Progenitor cell of endocrine pancreas (in vitro differentiated cells): ENCODE data around the gene SVBP. TPM values are rescaled to one million over a fixed set of nuclear protein-coding genes. Genes with fewer than 3 reads are reported as not detected.
A peak's percentile ranks its signal among the peaks of the same experiment; 100 is the strongest.

Source experiments
- DNase-seq: peaks from one replicate; pipeline ENCODE4 v3.0.0; 2021; ENCODE audit warnings: low spot score; ENCODE audit not compliant: unreplicated experiment
- H3K27ac Mint-ChIP-seq: 2 replicates; pipeline ENCODE4 v1.8.0; 2021; ENCODE audit warnings: mild to moderate bottlenecking, moderate library complexity, mixed read lengths
- H3K27me3 Mint-ChIP-seq: 2 replicates; pipeline ENCODE4 v1.8.0; 2021; ENCODE audit warnings: mixed read lengths
- H3K36me3 Mint-ChIP-seq: 2 replicates; pipeline ENCODE4 v1.8.0; 2022; ENCODE audit warnings: mixed read lengths; ENCODE audit not compliant: insufficient read depth
- H3K4me1 Mint-ChIP-seq: 2 replicates; pipeline ENCODE4 v1.8.0; 2021; ENCODE audit warnings: low read depth, mixed read lengths
- H3K4me3 Mint-ChIP-seq: 2 replicates; pipeline ENCODE4 v1.8.0; 2021; ENCODE audit warnings: low read depth, mild to moderate bottlenecking, moderate library complexity, mixed read lengths
- H3K9me3 Mint-ChIP-seq: 2 replicates; pipeline ENCODE4 v1.8.0; 2021; ENCODE audit warnings: low read depth, mixed read lengths
- CTCF ChIP-seq: fragments of 200-600 bp; sonication (generic); IDR thresholded peaks from one replicate; pipeline ENCODE4 v1.5.0; 2021; ENCODE audit warnings: antibody characterized with exemption, mild to moderate bottlenecking; ENCODE audit not compliant: unreplicated experiment
- total RNA-seq: library from RNA; stranded (reverse); gene quantifications from 2 replicates; pipeline ENCODE4 v1.2.1, GENCODE V29; 2021

Gene SVBP
- total RNA-seq, 1 donor from 2014 or later: 65.8 TPM

- no peak for TF ChIP-seq CTCF
- DNase-seq: no peak
- Mint-ChIP-seq H3K9me3 (no peaks in the 10 kb centered on the region), H3K4me1 (peaks cover 21% of the 10 kb centered on the region), H3K36me3 (no peaks in the 10 kb centered on the region), H3K4me3 (no peak overlapping the region), H3K27ac (peak overlapping the region; percentile 74), H3K27me3 (no peaks in the 10 kb centered on the region)
Measured at GRCh38 chr1:42822800-42823392, 5.7 kb upstream of the SVBP start.

GRCh38 chr1:42821690-42822089 is 4.5 kb upstream of the SVBP start:
- Mint-ChIP-seq H3K36me3 (no peaks in the 10 kb centered on the region), H3K4me1 (peaks cover 21% of the 10 kb centered on the region), H3K27me3 (no peaks in the 10 kb centered on the region), H3K27ac (no peak overlapping the region), H3K9me3 (no peaks in the 10 kb centered on the region), H3K4me3 (no peak overlapping the region)
- TF ChIP-seq CTCF: no peak
- no peak for DNase-seq

- no peaks in the 10 kb centered on the region for H3K27me3 Mint-ChIP-seq
- TF ChIP-seq CTCF: no peak
- H3K36me3 Mint-ChIP-seq: peaks cover 2% of the 10 kb centered on the region
- DNase-seq: no peak
- H3K27ac Mint-ChIP-seq: no peak overlapping the region
- no peak overlapping the region for H3K4me3 Mint-ChIP-seq
- peaks cover 27% of the 10 kb centered on the region for H3K4me1 Mint-ChIP-seq
- H3K9me3 Mint-ChIP-seq: no peaks in the 10 kb centered on the region
Measured at GRCh38 chr1:42820813-42821212, 3.6 kb upstream of the SVBP start.

DNA sequence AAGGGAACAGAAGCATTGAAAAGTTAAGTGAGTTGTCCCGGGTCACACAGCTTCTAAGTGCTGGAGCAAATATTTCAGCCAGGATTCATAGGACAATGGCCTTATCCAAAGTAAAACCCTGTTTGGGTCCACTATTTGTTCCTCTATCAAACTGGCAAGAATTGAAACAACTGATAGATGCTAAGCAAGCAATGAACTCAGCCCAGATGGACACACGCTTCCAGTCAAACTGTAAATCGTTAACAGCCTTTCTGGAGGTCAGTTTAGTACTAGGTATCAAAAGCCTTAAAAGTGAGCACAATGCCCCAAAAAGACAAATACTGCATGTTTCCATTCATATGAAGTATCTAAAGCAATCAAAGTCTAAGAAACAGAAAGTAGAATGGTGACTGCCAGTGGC is 779 bp upstream of the SVBP start:
- no peak for DNase-seq
- no peak for TF ChIP-seq CTCF
- Mint-ChIP-seq H3K4me3 (peak overlapping the region; percentile 12), H3K27me3 (no peaks in the 10 kb centered on the region), H3K9me3 (no peaks in the 10 kb centered on the region), H3K27ac (no peak overlapping the region), H3K36me3 (peaks cover 11% of the 10 kb centered on the region), H3K4me1 (peaks cover 12% of the 10 kb centered on the region)

GRCh38 chr1:42817440-42817767 is 207 bp upstream of the SVBP start:
- no peak for TF ChIP-seq CTCF
- no peak for DNase-seq
- H3K4me1 Mint-ChIP-seq: peaks cover 9% of the 10 kb centered on the region
- H3K27ac Mint-ChIP-seq: no peak overlapping the region
- peaks cover 11% of the 10 kb centered on the region for H3K36me3 Mint-ChIP-seq
- H3K9me3 Mint-ChIP-seq: no peaks in the 10 kb centered on the region
- peak overlapping the region; percentile 43 for H3K4me3 Mint-ChIP-seq
- H3K27me3 Mint-ChIP-seq: no peaks in the 10 kb centered on the region
